ENCODE results near the gene ZNRF1.

Gene ZNRF1

DNA sequence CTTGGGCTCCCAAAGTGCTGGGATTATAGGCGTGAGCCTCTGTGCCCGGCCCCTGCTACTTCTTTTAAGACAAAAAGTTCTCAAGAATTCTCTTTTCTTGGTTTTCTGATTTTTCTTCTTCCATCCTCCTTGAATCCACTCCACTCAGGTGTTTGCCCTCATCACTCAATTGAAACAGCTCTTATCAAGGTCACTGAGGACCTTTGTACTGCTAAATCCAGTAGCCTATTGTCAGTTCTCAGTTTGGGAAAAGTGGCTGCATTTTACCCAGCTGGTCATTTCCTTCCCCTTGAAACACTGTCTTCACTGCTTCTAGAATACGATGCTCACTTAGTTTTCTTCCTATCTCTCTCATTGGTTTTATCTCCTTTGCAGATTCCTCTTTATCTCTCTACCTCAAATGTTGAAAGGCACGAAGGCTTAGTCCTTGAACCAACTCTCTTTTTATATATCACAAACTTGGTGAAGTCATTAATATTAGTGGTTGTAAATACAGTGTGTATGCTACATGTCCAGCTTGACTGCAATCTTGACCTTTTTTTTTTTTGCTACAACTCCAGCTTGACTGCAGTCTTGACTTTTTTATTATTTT lies 29.8 kb downstream of the ZNRF1 start:
- no peaks in the 10 kb centered on the region for H3K36me3 Mint-ChIP-seq
- peaks cover 12% of the 10 kb centered on the region for H3K4me1 Mint-ChIP-seq (ENCODE audit: low read depth)
- H3K4me3 Mint-ChIP-seq, result no peak overlapping the region
- H3K9me3 Mint-ChIP-seq (ENCODE audit: low read depth), result no peaks in the 10 kb centered on the region
- H3K27ac Mint-ChIP-seq, result no peak overlapping the region
- H3K27me3 Mint-ChIP-seq, result no peaks in the 10 kb centered on the region

- no peak overlapping the region for H3K27ac Mint-ChIP-seq
- H3K4me3 Mint-ChIP-seq, result no peak overlapping the region
- no peaks in the 10 kb centered on the region for H3K9me3 Mint-ChIP-seq (ENCODE audit: low read depth)
- H3K27me3 Mint-ChIP-seq, result no peaks in the 10 kb centered on the region
- H3K36me3 Mint-ChIP-seq, result no peaks in the 10 kb centered on the region
- peaks cover 4% of the 10 kb centered on the region for H3K4me1 Mint-ChIP-seq (ENCODE audit: low read depth)
Observed at GRCh38 chr16:75029854-75030253, 31.0 kb downstream of the ZNRF1 start.

DNA sequence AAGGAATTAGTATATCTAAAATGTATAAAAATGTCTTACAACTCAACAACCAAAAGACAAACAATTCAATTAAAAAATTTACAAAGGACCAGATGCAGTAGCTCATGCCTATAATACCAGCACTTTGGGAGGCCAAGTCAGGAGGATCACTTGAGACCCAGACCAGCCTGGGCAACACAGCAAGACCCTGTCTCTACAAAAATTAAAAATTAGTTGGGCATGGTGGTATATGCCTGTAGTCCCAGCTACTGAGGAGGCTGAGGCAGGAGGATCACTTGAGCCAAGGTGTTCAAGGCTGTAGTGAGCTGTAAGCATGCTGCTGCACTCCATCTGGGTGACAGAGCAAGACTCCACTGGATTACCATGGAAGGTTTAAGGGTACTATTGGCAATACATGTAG lies 33.8 kb downstream of the ZNRF1 start:
- no peaks in the 10 kb centered on the region for H3K27me3 Mint-ChIP-seq
- H3K4me3 Mint-ChIP-seq, result no peak overlapping the region
- no peaks in the 10 kb centered on the region for H3K9me3 Mint-ChIP-seq (ENCODE audit: low read depth)
- peaks cover 1% of the 10 kb centered on the region for H3K36me3 Mint-ChIP-seq
- H3K4me1 Mint-ChIP-seq (ENCODE audit: low read depth), result no peaks in the 10 kb centered on the region
- H3K27ac Mint-ChIP-seq, result no peak overlapping the region

DNA sequence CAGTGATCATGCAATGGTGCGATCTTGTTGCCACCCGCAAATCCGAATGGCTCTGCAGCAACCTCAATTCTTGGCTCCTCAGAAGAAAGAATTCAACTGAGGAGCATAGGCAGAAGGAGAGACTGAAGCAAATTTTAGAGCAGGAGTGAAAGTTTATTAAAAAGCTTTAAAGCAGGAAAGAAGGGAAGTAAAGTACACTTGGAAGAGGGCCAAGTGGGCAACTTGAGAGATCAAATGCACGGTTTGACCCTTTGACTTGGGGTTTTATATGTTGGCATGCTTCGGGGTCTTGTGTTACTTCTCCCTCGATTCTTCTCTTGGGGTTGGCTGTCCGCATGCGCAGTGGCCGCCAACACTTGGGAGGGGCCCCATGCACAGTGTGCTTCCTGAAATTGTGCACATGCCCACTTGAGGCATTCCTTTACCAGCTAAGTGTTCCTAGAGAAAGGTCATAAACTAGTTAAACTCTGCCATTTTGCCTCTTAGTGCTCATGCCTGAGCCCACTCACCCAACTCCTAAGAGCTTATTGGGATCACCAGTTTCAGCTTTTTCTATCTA lies 36.7 kb downstream of the ZNRF1 start:
- peaks cover 5% of the 10 kb centered on the region for H3K36me3 Mint-ChIP-seq
- no peak overlapping the region for H3K4me3 Mint-ChIP-seq
- H3K27me3 Mint-ChIP-seq, result no peaks in the 10 kb centered on the region
- H3K4me1 Mint-ChIP-seq (ENCODE audit: low read depth), result peaks cover 3% of the 10 kb centered on the region
- no peak overlapping the region for H3K27ac Mint-ChIP-seq
- H3K9me3 Mint-ChIP-seq (ENCODE audit: low read depth), result no peaks in the 10 kb centered on the region

DNA sequence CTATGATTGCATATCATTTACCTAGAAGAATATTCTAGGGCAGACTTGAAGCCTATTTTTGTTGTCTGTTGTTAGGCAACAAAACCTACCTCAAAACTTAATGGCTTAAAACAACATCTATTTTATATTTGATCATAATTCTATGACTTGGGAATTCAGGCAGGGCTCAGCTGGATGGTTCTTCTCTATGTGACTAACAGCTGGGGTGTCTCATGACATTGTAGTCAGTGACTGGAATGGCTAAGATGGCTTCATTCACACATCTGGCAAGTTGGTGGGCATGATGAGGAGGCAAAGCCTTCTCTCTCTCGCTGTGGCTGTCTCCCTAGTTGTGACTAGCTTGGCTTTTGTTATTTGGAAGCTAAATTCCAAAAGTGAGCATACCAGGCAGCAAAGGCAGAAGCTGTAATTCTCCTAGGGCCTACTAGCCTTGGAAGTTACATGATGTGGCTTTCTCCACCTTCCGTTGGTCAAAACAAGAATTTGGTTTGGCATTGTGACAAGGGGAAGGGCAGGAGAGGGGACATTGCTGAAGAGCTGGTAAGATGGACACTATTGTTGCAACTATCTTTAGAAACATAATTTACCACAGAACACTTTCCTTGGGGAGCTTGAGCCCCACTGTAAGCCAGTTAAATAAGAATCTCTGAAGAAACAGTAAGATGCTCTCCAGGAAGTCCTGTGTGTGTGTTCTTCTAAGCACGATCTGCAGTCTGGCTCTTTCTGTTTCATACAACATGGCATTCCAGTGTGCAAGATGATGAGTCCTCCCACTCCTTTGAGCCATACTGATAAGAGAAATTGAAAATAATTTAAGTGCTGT lies 39.4 kb downstream of the ZNRF1 start:
- no peak overlapping the region for H3K27ac Mint-ChIP-seq

DNA sequence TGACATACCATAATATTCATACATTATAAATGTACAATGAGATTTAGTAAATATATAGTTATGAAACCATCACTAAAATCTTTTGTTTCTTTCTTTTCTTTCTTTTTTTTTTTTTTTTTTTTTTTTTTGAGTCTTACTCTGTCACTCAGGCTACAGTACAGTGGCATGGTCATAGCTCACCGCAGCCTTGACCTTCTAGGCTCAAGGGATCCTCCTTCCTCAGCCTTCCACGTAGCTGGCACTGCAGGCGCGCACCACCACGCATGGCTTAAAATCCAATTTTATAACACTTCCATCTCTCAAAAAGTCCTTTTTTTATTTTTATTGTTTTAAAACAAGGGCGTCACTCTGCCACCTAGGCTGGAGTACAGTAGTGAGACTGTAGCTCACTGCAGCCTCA lies 41.1 kb downstream of the ZNRF1 start:
- H3K9me3 Mint-ChIP-seq (ENCODE audit: low read depth), result no peaks in the 10 kb centered on the region
- H3K27ac Mint-ChIP-seq, result no peak overlapping the region
- peaks cover 3% of the 10 kb centered on the region for H3K4me1 Mint-ChIP-seq (ENCODE audit: low read depth)
- peaks cover 5% of the 10 kb centered on the region for H3K36me3 Mint-ChIP-seq
- no peaks in the 10 kb centered on the region for H3K27me3 Mint-ChIP-seq
- no peak overlapping the region for H3K4me3 Mint-ChIP-seq

More for the DNA sequence above, 39.4 kb downstream of the ZNRF1 start:
- Mint-ChIP-seq H3K4me1 (ENCODE audit: low read depth) (peaks cover 3% of the 10 kb centered on the region), H3K9me3 (ENCODE audit: low read depth) (no peaks in the 10 kb centered on the region), H3K36me3 (peaks cover 5% of the 10 kb centered on the region), H3K27me3 (no peaks in the 10 kb centered on the region), H3K4me3 (no peak overlapping the region)

DNA sequence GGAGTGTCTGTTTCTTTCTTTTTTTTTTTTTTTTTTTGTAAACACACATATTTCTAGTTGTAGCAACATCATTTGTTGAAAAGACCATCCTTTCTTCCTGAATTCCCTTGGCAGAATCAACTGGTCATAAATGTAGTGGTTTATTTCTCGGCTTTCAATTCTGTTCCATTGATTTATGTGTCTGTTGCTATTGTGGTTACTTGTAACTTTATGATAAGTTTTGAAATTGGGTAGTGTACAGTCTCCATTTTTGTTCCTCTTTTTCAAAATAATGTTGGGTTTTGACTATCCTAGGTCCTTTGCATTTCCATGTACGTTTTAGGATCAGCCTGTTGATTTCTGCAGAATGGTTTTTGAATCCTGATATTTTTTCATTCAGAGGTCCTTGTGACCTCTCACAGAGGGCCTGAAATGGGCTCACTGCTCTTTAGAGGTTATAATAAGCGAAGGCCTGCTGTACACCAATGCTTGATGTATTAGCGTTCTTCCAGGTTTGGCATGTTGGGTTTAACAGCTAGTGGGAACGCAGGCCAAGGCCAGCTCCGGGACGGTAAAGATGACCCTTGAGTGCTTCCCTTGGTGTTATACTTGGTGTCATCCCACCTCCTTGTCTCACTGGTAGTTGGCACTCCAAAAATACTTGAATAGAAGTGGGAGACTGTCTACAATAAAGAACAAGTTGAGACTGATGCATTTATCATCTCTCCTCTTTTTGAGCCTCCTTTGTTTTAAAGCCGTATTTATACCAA lies 43.8 kb downstream of the ZNRF1 start:
- H3K4me1 Mint-ChIP-seq (ENCODE audit: low read depth), result peaks cover 3% of the 10 kb centered on the region
- no peak overlapping the region for H3K4me3 Mint-ChIP-seq
- H3K27ac Mint-ChIP-seq, result no peak overlapping the region
- no peaks in the 10 kb centered on the region for H3K27me3 Mint-ChIP-seq
- peaks cover 4% of the 10 kb centered on the region for H3K36me3 Mint-ChIP-seq
- H3K9me3 Mint-ChIP-seq (ENCODE audit: low read depth), result no peaks in the 10 kb centered on the region

GRCh38 chr16:75043175-75043895 lies 44.5 kb downstream of the ZNRF1 start:
- Mint-ChIP-seq H3K36me3 (no peaks in the 10 kb centered on the region), H3K4me1 (ENCODE audit: low read depth) (peaks cover 3% of the 10 kb centered on the region), H3K9me3 (ENCODE audit: low read depth) (no peaks in the 10 kb centered on the region), H3K4me3 (no peak overlapping the region), H3K27ac (no peak overlapping the region), H3K27me3 (no peaks in the 10 kb centered on the region)

- H3K27ac Mint-ChIP-seq, result no peak overlapping the region
- H3K36me3 Mint-ChIP-seq, result no peaks in the 10 kb centered on the region
- H3K4me3 Mint-ChIP-seq, result no peak overlapping the region
- no peaks in the 10 kb centered on the region for H3K9me3 Mint-ChIP-seq (ENCODE audit: low read depth)
- no peaks in the 10 kb centered on the region for H3K27me3 Mint-ChIP-seq
- no peaks in the 10 kb centered on the region for H3K4me1 Mint-ChIP-seq (ENCODE audit: low read depth)
Observed at GRCh38 chr16:75044800-75045361, 46.1 kb downstream of the ZNRF1 start.

- Mint-ChIP-seq H3K36me3 (no peaks in the 10 kb centered on the region), H3K27me3 (no peaks in the 10 kb centered on the region), H3K9me3 (ENCODE audit: low read depth) (no peaks in the 10 kb centered on the region), H3K4me1 (ENCODE audit: low read depth) (no peaks in the 10 kb centered on the region), H3K27ac (no peak overlapping the region), H3K4me3 (no peak overlapping the region)
Observed at GRCh38 chr16:75045424-75045823, 46.6 kb downstream of the ZNRF1 start.

DNA sequence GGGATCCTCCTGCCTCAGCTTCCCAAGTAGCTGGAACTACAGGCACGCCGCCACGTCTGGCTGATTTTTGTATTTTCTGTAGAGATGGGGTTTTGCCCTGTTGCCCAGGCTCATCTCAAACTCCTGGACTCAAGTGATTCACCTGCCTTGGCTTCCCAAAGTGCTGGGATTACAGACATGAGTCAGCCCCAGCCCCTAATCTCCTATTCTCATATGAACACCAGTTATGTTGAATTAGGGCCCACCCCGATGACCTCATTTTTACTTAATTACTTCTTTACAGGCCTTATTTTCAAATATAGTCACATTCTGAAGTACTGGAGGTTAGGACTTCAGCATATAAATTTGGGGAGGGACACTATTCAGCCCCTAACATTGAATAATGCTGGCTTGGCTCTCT lies 49.2 kb downstream of the ZNRF1 start:
- no peaks in the 10 kb centered on the region for H3K27me3 Mint-ChIP-seq
- no peak overlapping the region for H3K27ac Mint-ChIP-seq
- H3K4me1 Mint-ChIP-seq (ENCODE audit: low read depth), result no peaks in the 10 kb centered on the region
- no peaks in the 10 kb centered on the region for H3K9me3 Mint-ChIP-seq (ENCODE audit: low read depth)
- H3K36me3 Mint-ChIP-seq, result no peaks in the 10 kb centered on the region
- no peak overlapping the region for H3K4me3 Mint-ChIP-seq

- Mint-ChIP-seq H3K4me1 (ENCODE audit: low read depth) (no peaks in the 10 kb centered on the region), H3K9me3 (ENCODE audit: low read depth) (no peaks in the 10 kb centered on the region), H3K36me3 (no peaks in the 10 kb centered on the region), H3K4me3 (no peak overlapping the region), H3K27ac (no peak overlapping the region), H3K27me3 (no peaks in the 10 kb centered on the region)
Observed at GRCh38 chr16:75048530-75048929, 49.7 kb downstream of the ZNRF1 start.

DNA sequence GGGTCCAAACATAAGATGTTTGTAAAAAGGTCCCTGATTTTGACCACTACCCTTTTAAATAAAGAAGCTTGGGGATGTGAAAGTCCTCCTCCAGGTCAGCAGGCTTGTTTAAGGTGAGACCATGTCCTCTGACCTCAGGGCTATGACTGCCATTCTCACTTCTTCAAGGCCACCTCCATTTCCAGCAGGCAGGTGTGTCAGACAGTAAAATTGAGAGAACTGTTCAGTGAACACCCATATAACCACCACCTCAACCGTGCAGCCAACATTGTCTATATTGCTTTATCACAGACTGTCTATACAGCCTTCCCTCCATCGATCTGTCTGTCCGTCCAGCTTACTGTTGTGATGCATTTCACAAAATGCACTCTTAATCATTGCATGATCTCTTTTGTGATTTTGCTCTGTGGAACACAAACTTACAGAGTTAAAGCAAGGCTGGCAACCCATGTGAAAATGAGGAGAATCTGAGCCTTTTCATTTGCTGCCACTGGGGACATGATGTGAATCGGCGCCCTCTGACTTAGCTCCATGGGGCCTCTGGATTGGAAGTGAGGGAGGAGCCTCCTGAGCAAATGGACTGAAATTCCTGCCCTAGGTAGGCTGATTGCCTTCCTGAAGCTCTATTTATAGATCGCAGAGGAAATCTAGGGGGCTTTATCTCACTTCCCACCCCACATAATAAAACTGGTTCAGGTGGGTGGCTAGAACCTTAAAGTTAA lies 53.8 kb downstream of the ZNRF1 start:
- no peaks in the 10 kb centered on the region for H3K9me3 Mint-ChIP-seq (ENCODE audit: low read depth)
- peaks cover 2% of the 10 kb centered on the region for H3K4me1 Mint-ChIP-seq (ENCODE audit: low read depth)
- H3K27me3 Mint-ChIP-seq, result no peaks in the 10 kb centered on the region
- H3K4me3 Mint-ChIP-seq, result no peak overlapping the region
- H3K27ac Mint-ChIP-seq, result no peak overlapping the region
- peaks cover 2% of the 10 kb centered on the region for H3K36me3 Mint-ChIP-seq
